ENCODE measurements around the gene GRN. TPM values are rescaled to one million over a fixed set of nuclear protein-coding genes. Genes with fewer than 3 reads are reported as not detected.

Gene GRN
- total and polyA plus RNA-seq, 9 of the 15 experiments (the other 6 are each of a cell fraction or from before 2014, with no cell fraction given): 5.4 to 75.3 (median 20.7) TPM

DNA sequence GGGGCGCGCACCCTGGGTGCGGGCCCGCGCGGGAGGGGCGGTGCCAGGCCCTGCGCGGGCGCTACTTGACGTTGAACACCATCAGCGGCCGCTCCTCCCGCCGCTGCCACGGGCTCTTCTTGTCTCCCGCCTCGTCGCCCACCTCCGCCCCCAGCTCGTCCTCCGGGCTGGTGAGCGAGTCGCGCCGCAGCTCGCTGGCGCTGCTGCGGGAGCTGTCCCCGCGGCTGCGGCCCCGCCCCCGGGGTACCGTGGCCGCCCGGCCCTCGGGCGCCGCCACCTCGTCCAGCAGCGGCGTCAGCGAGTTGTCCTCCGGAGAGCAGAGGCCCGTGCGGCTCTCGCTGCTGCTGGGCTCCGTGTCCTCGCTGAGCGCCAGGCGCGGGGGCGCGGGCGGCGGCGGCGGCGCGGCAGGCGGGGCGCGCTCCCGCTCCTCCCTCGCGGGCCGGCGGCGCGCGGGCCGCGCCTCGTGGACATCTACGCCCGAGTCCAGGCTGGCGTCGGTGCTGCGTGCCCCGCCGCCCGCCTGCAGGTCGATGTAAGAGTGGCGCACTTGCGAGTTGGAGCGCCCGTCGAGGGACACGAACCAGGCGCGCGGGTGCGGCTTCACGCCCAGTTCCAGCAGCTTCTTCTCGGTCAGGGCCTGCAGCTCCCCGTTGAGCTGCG lies 8.7 kb downstream of the GRN start:
- CTCF ChIA-PET (ENCODE audit: low intra/inter-chr PET ratio): no interaction called here
- no peaks in the 10 kb centered on the region; the same call in 1 of the 2 replicates for H4K20me1 ChIP-seq (replicated peaks; ENCODE audit: control insufficient read depth, insufficient read depth, low read length)
- POLR2A ChIA-PET: no interaction called here
- H2AFZ ChIP-seq (ENCODE audit: low read depth, low read length): no peak overlapping the region
- H3K9me1 ChIP-seq (ENCODE audit: control insufficient read depth, insufficient read depth, low read length): no peaks in the 10 kb centered on the region
- peaks cover 5% of the 10 kb centered on the region; the same call in 1 of the 3 replicates for H3K36me3 ChIP-seq (ENCODE audit: control insufficient read depth, insufficient read depth, low read length)
- ATAC-seq: no peak
- DNase-seq (ENCODE audit: extremely low read depth in 1 of 4, low spot score in 3 of 4): peak in 2 of 4 experiments; percentile 13 to 16
- H3K27me3 ChIP-seq (ENCODE audit: control insufficient read depth in 2 of 2, insufficient read depth in 2 of 2, low read length in 2 of 2): no peaks in the 10 kb centered on the region
- intact Hi-C loops (cut with micrococcal nuclease): no loop called here
- WGBS (ENCODE audit: insufficient coverage, low coverage, missing lambda C conversion rate): 94% methylated on average over 28 of the region's 98 CpGs
- in situ Hi-C loops (cut with MboI): no loop called here
- TF ChIP-seq, protein P1, sequence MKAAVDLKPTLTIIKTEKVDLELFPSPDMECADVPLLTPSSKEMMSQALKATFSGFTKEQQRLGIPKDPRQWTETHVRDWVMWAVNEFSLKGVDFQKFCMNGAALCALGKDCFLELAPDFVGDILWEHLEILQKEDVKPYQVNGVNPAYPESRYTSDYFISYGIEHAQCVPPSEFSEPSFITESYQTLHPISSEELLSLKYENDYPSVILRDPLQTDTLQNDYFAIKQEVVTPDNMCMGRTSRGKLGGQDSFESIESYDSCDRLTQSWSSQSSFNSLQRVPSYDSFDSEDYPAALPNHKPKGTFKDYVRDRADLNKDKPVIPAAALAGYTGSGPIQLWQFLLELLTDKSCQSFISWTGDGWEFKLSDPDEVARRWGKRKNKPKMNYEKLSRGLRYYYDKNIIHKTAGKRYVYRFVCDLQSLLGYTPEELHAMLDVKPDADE (conservative IDR thresholded peaks at IDR 0.05; ENCODE audit: control insufficient read depth, low read depth, low read length): no peak
- TF ChIP-seq KAT8 (IDR thresholded peaks at IDR 0.05; ENCODE audit: low read depth) (no peak), MTA1 (IDR thresholded peaks at IDR 0.05; ENCODE audit: borderline replicate concordance) (no peak)
- TF ChIP-seq, protein P2, sequence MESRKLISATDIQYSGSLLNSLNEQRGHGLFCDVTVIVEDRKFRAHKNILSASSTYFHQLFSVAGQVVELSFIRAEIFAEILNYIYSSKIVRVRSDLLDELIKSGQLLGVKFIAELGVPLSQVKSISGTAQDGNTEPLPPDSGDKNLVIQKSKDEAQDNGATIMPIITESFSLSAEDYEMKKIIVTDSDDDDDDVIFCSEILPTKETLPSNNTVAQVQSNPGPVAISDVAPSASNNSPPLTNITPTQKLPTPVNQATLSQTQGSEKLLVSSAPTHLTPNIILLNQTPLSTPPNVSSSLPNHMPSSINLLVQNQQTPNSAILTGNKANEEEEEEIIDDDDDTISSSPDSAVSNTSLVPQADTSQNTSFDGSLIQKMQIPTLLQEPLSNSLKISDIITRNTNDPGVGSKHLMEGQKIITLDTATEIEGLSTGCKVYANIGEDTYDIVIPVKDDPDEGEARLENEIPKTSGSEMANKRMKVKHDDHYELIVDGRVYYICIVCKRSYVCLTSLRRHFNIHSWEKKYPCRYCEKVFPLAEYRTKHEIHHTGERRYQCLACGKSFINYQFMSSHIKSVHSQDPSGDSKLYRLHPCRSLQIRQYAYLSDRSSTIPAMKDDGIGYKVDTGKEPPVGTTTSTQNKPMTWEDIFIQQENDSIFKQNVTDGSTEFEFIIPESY (CRISPR knock-in tag; IDR thresholded peaks at IDR 0.05): peak; percentile 8; the same call in 1 of the 2 replicates
- no peak overlapping the region for H3K4me3 ChIP-seq
- no peaks in the 10 kb centered on the region for H3K9me3 ChIP-seq (replicated peaks; ENCODE audit: control insufficient read depth, insufficient read depth, low read depth, low read length)
- no peak for FAIRE-seq
- H3K4me2 ChIP-seq (ENCODE audit: insufficient read depth, low read length): no peak overlapping the region
- no peaks in the 10 kb centered on the region for H3K79me2 ChIP-seq (ENCODE audit: control insufficient read depth, insufficient read depth, low read length)
- no peak overlapping the region for H3K27ac ChIP-seq (ENCODE audit: extremely low read depth, low read depth, low read length)
- no peak overlapping the region for H3K9ac ChIP-seq (ENCODE audit: insufficient read depth in 1 of 2, low read depth in 2 of 2, low read length in 2 of 2)
- H3K4me1 ChIP-seq (replicated peaks in 1 of 2; ENCODE audit: control insufficient read depth in 2 of 2, insufficient read depth in 2 of 2, low read length in 2 of 2): peaks cover 0 to 42% of the 10 kb centered on the region in 2 experiments; a peak in 2 of 5 replicates
- BruUV-seq (replicated peaks): no TSS peak

Measured in K562 (cell line).